Nephron (organoid): ENCODE measurements around the gene MYCBPAP.
A peak's percentile ranks its signal among the peaks of the same experiment; 100 is the strongest.

Experiments used
- H3K27ac Mint-ChIP-seq, 3 experiments: 2 replicates each; pipeline ENCODE4 v1.8.0; 2020; ENCODE audit warnings: mixed read lengths in 3 of 3, mild to moderate bottlenecking in 2 of 3, moderate library complexity in 1 of 3
- H3K27me3 Mint-ChIP-seq: 2 replicates; pipeline ENCODE4 v1.8.0; 2021; ENCODE audit warnings: low read depth, mild to moderate bottlenecking, moderate library complexity, mixed read lengths
- H3K36me3 Mint-ChIP-seq: 2 replicates; pipeline ENCODE4 v1.8.0; 2020; ENCODE audit warnings: low read depth, mixed read lengths
- H3K4me1 Mint-ChIP-seq: 2 replicates; pipeline ENCODE4 v1.8.0; 2020; ENCODE audit warnings: mixed read lengths
- H3K4me3 Mint-ChIP-seq, 3 experiments: 2 replicates each; pipeline ENCODE4 v1.8.0; 2020; ENCODE audit warnings: mild to moderate bottlenecking in 3 of 3, mixed read lengths in 3 of 3, moderate library complexity in 2 of 3
- H3K9me3 Mint-ChIP-seq: 2 replicates; pipeline ENCODE4 v1.8.0; 2020; ENCODE audit warnings: mixed read lengths
- CTCF ChIP-seq, 3 experiments: fragments of 200-600 bp; sonication (generic); IDR thresholded peaks; one replicate each; pipeline ENCODE4 v1.5.0; 2021; ENCODE audit warnings: antibody characterized with exemption in 3 of 3; ENCODE audit not compliant: unreplicated experiment in 3 of 3

Gene MYCBPAP

GRCh38 chr17:50569592-50569991 is 61.4 kb downstream of the MYCBPAP start:
- TF ChIP-seq CTCF (IDR thresholded peaks at IDR 0.05; ENCODE audit: unreplicated experiment in 3 of 3) = no peak
- Mint-ChIP-seq H3K4me1 (peaks cover 38% of the 10 kb centered on the region), H3K36me3 (peaks cover 27% of the 10 kb centered on the region), H3K4me3 (no peak overlapping the region), H3K9me3 (no peaks in the 10 kb centered on the region), H3K27me3 (peaks cover 34% of the 10 kb centered on the region), H3K27ac (no peak overlapping the region)

DNA sequence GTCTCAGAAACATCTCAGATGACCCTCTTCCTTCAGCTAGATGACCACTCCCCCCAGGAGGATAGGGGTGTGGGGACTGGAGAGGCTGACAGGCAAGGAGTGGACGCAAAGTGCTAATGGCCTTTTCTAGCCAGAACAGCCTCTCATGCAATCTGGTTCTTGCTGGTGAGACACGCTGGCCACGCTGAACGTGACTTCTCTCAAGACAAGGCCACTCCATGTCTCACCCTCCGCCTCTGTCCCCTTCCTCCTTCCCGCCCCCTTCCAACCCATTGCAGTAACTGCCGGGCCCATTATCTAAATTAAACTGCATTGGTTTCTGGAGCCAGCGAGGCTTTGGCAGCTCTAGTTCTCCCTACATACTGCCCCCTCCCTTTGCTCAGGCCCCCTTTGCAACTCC is 61.8 kb downstream of the MYCBPAP start:
- no peaks in the 10 kb centered on the region for H3K9me3 Mint-ChIP-seq
- H3K4me1 Mint-ChIP-seq = peaks cover 34% of the 10 kb centered on the region
- no peak overlapping the region for H3K4me3 Mint-ChIP-seq
- peaks cover 30% of the 10 kb centered on the region for H3K36me3 Mint-ChIP-seq
- no peak for TF ChIP-seq CTCF (IDR thresholded peaks at IDR 0.05; ENCODE audit: unreplicated experiment in 3 of 3)
- H3K27me3 Mint-ChIP-seq = peaks cover 31% of the 10 kb centered on the region
- peak overlapping the region in 1 of 3 experiments; percentile 19 for H3K27ac Mint-ChIP-seq

DNA sequence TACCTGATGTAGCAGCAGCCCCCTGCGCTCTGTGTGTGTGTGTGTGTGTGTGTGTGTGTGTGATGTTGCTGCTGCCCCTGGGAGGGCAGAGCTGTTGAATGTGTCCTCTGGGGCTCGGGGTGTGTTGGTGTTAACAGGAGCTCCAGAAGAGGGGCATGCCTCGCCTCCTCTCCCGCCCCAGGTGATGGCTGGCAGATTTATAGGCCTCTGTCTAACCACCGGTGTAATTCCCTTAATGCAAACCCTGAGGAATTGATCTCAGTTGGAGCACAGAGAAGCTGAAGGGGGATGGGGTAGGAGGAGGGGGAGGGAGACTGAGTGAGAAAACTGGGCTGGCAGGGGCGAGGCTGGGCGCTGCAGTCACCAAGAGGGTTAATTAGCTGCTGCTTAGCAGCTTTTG is 62.3 kb downstream of the MYCBPAP start:
- H3K27ac Mint-ChIP-seq = no peak overlapping the region
- no peak overlapping the region for H3K4me3 Mint-ChIP-seq
- no peaks in the 10 kb centered on the region for H3K9me3 Mint-ChIP-seq
- H3K27me3 Mint-ChIP-seq = peaks cover 29% of the 10 kb centered on the region
- TF ChIP-seq CTCF (IDR thresholded peaks at IDR 0.05; ENCODE audit: unreplicated experiment in 3 of 3) = no peak
- H3K36me3 Mint-ChIP-seq = peaks cover 30% of the 10 kb centered on the region
- peaks cover 29% of the 10 kb centered on the region for H3K4me1 Mint-ChIP-seq

DNA sequence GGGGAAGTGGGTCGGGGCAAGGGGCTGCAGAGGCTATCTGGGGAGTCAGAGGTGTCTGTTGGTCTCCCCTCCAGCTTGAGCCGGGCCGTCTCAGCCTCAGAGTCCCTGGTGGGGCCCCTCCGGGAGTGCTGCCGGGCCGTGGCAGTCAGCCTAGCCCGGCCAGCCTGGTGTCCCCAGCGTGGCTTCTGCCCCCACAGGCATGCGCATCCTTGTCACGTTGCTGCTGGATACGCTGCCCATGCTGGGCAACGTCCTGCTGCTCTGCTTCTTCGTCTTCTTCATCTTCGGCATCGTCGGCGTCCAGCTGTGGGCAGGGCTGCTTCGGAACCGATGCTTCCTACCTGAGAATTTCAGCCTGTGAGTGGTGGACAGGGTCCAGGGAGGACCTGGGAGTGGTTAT is 63.4 kb downstream of the MYCBPAP start:
- Mint-ChIP-seq H3K4me1 (peaks cover 17% of the 10 kb centered on the region), H3K36me3 (peaks cover 30% of the 10 kb centered on the region), H3K9me3 (no peaks in the 10 kb centered on the region), H3K27me3 (peaks cover 17% of the 10 kb centered on the region), H3K4me3 (no peak overlapping the region), H3K27ac (no peak overlapping the region)
- no peak for TF ChIP-seq CTCF (IDR thresholded peaks at IDR 0.05; ENCODE audit: unreplicated experiment in 3 of 3)

DNA sequence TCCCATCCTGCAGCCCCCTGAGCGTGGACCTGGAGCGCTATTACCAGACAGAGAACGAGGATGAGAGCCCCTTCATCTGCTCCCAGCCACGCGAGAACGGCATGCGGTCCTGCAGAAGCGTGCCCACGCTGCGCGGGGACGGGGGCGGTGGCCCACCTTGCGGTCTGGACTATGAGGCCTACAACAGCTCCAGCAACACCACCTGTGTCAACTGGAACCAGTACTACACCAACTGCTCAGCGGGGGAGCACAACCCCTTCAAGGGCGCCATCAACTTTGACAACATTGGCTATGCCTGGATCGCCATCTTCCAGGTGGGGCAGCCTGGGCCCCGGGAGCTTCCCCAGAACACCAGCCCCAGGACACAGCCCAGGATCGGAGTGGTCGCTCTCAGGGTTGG is 64.3 kb downstream of the MYCBPAP start:
- TF ChIP-seq CTCF (IDR thresholded peaks at IDR 0.05; ENCODE audit: unreplicated experiment in 3 of 3) = no peak
- Mint-ChIP-seq H3K4me3 (no peak overlapping the region), H3K27ac (no peak overlapping the region), H3K9me3 (no peaks in the 10 kb centered on the region), H3K4me1 (peaks cover 9% of the 10 kb centered on the region), H3K36me3 (peaks cover 34% of the 10 kb centered on the region), H3K27me3 (peaks cover 12% of the 10 kb centered on the region)

DNA sequence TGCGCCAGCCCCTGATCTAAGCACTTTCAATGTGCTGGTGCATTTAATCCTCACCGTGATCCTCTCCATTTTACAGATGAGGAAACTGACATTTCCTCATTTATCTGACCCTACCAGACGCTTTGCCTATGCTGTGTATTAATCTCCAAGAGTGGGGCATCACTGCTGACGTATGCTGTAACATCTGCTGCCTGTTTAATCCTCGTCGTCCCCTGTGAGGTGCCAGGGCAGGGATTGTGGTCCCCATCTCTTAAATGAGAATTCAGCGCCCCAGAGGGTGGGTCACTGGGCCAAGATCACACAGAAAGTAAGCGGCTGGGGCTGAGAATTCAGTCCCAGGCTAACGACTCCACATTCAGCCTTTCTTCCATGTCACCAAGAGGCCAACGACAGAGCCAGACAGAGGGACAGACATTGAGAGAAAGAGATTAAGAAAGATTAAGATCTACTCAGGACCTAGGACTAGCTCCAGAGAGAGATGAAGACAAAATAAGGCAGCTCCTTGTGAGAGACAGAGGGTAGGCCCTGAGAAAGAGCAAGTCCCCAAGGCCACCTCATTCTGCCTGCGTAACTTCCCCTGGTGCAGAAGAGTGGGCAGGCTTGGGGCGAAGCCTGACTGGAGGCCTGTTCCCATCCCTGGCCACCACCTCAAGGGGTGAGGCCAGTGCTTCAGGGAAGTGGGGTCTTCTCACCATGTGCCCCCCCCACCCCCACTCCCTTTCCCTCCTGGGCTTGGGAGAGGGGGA is 65.8 kb downstream of the MYCBPAP start:
- TF ChIP-seq CTCF (IDR thresholded peaks at IDR 0.05; ENCODE audit: unreplicated experiment in 3 of 3) = no peak
- no peaks in the 10 kb centered on the region for H3K4me1 Mint-ChIP-seq
- H3K36me3 Mint-ChIP-seq = peaks cover 42% of the 10 kb centered on the region
- H3K27ac Mint-ChIP-seq = no peak overlapping the region
- no peaks in the 10 kb centered on the region for H3K9me3 Mint-ChIP-seq
- H3K27me3 Mint-ChIP-seq = peaks cover 10% of the 10 kb centered on the region
- no peak overlapping the region for H3K4me3 Mint-ChIP-seq
